Measurements from ENCODE around the gene ANO2. TPM values are rescaled to one million over a fixed set of nuclear protein-coding genes. Genes with fewer than 3 reads are reported as not detected.

ANO2 gene
- total RNA-seq (2014; rRNA removed; shearing (Covaris generic)): not detected in 2 replicates

GRCh38 chr12:5945071-5946008, at the start of gene ANO2:
Gene ANO2 (minus strand): TSS chr12:5945259. CDS start chr12:5945217, 42 bp downstream.
- in situ Hi-C loops (cut with HindIII; ENCODE audit: low sequenced_read_pairs): no loop called here
- no peak for DNase-seq (ENCODE audit: low spot score)

- in situ Hi-C loops (cut with HindIII; ENCODE audit: low sequenced_read_pairs): no loop called here
- DNase-seq (ENCODE audit: low spot score): no peak
These were observed 44.6 kb upstream of the ANO2 start for GRCh38 chr12:5989621-5990020.

- in situ Hi-C loops (cut with HindIII; ENCODE audit: low sequenced_read_pairs): no loop called here
- DNase-seq (ENCODE audit: low spot score): peak; percentile 75
These were observed 43.6 kb upstream of the ANO2 start for GRCh38 chr12:5988659-5989116.

GRCh38 chr12:5988088-5988487, 43.0 kb upstream of the ANO2 start:
- in situ Hi-C loops (cut with HindIII; ENCODE audit: low sequenced_read_pairs): no loop called here
- DNase-seq (ENCODE audit: low spot score): no peak

- in situ Hi-C loops (cut with HindIII; ENCODE audit: low sequenced_read_pairs): no loop called here
- DNase-seq (ENCODE audit: low spot score): no peak
These were observed 42.5 kb upstream of the ANO2 start for GRCh38 chr12:5987573-5987972.

- DNase-seq (ENCODE audit: low spot score): no peak
- in situ Hi-C loops (cut with HindIII; ENCODE audit: low sequenced_read_pairs): no loop called here
These were observed 40.4 kb upstream of the ANO2 start for GRCh38 chr12:5985471-5985870.

GRCh38 chr12:5984873-5985272, 39.8 kb upstream of the ANO2 start:
- in situ Hi-C loops (cut with HindIII; ENCODE audit: low sequenced_read_pairs): no loop called here
- DNase-seq (ENCODE audit: low spot score): no peak

GRCh38 chr12:5982106-5982505, 37.0 kb upstream of the ANO2 start:
- DNase-seq (ENCODE audit: low spot score): no peak
- in situ Hi-C loops (cut with HindIII; ENCODE audit: low sequenced_read_pairs): no loop called here

- in situ Hi-C loops (cut with HindIII; ENCODE audit: low sequenced_read_pairs): no loop called here
These were observed 32.5 kb upstream of the ANO2 start for GRCh38 chr12:5977556-5977955.

GRCh38 chr12:5976711-5977110, 31.7 kb upstream of the ANO2 start:
- in situ Hi-C loops (cut with HindIII; ENCODE audit: low sequenced_read_pairs): no loop called here

More at GRCh38 chr12:5977556-5977955, 32.5 kb upstream of the ANO2 start:
- DNase-seq (ENCODE audit: low spot score): no peak

GRCh38 chr12:5976196-5976595, 31.1 kb upstream of the ANO2 start:
- in situ Hi-C loops (cut with HindIII; ENCODE audit: low sequenced_read_pairs): no loop called here
- DNase-seq (ENCODE audit: low spot score): no peak

More at GRCh38 chr12:5976711-5977110, 31.7 kb upstream of the ANO2 start:
- no peak for DNase-seq (ENCODE audit: low spot score)

GRCh38 chr12:5973461-5974115, 28.5 kb upstream of the ANO2 start:
- in situ Hi-C loops (cut with HindIII; ENCODE audit: low sequenced_read_pairs): no loop called here
- no peak for DNase-seq (ENCODE audit: low spot score)

- in situ Hi-C loops (cut with HindIII; ENCODE audit: low sequenced_read_pairs): no loop called here
- DNase-seq (ENCODE audit: low spot score): no peak
These were observed 27.3 kb upstream of the ANO2 start for GRCh38 chr12:5972387-5972786.

- DNase-seq (ENCODE audit: low spot score): no peak
- in situ Hi-C loops (cut with HindIII; ENCODE audit: low sequenced_read_pairs): no loop called here
These were observed 26.3 kb upstream of the ANO2 start for GRCh38 chr12:5971194-5971850.

GRCh38 chr12:5969974-5970690, 25.1 kb upstream of the ANO2 start:
- DNase-seq (ENCODE audit: low spot score): no peak
- in situ Hi-C loops (cut with HindIII; ENCODE audit: low sequenced_read_pairs): no loop called here

GRCh38 chr12:5969156-5969973, 24.3 kb upstream of the ANO2 start:
- in situ Hi-C loops (cut with HindIII; ENCODE audit: low sequenced_read_pairs): no loop called here
- DNase-seq (ENCODE audit: low spot score): no peak

GRCh38 chr12:5967645-5968415, 22.8 kb upstream of the ANO2 start:
- no peak for DNase-seq (ENCODE audit: low spot score)
- in situ Hi-C loops (cut with HindIII; ENCODE audit: low sequenced_read_pairs): no loop called here

Data from G401 (cell line).